ENCODE measurements around the gene KANK4.

KANK4 gene

GRCh38 chr1:62336995-62337705 is 17.9 kb upstream of the KANK4 start:
- no peak for DNase-seq (ENCODE audit: low read depth in 2 of 2)

GRCh38 chr1:62336638-62336994 is 17.4 kb upstream of the KANK4 start:
- no peak for DNase-seq (ENCODE audit: low read depth in 2 of 2)

GRCh38 chr1:62335656-62336055 is 16.4 kb upstream of the KANK4 start:
- no peak for DNase-seq (ENCODE audit: low read depth in 2 of 2)

GRCh38 chr1:62334434-62334985 is 15.3 kb upstream of the KANK4 start:
- no peak for DNase-seq (ENCODE audit: low read depth in 2 of 2)

- DNase-seq (ENCODE audit: low read depth in 2 of 2) = no peak
Observed at GRCh38 chr1:62333441-62333840, 14.2 kb upstream of the KANK4 start.

- DNase-seq (ENCODE audit: low read depth in 2 of 2) = no peak
Observed at GRCh38 chr1:62327360-62328055, 8.3 kb upstream of the KANK4 start.

- no peak for DNase-seq (ENCODE audit: low read depth in 2 of 2)
Observed at GRCh38 chr1:62325681-62326080, 6.4 kb upstream of the KANK4 start.

GRCh38 chr1:62325081-62325480 is 5.8 kb upstream of the KANK4 start:
- no peak for DNase-seq (ENCODE audit: low read depth in 2 of 2)

GRCh38 chr1:62321446-62321845 is 2.2 kb upstream of the KANK4 start:
- DNase-seq (ENCODE audit: low read depth in 2 of 2) = no peak

GRCh38 chr1:62318320-62318755 is 896 bp downstream of the KANK4 start:
- no peak for DNase-seq (ENCODE audit: low read depth in 2 of 2)

GRCh38 chr1:62317021-62317768 is 2.0 kb downstream of the KANK4 start:
- no peak for DNase-seq (ENCODE audit: low read depth in 2 of 2)

GRCh38 chr1:62316135-62316534 is 3.1 kb downstream of the KANK4 start:
- no peak for DNase-seq (ENCODE audit: low read depth in 2 of 2)

GRCh38 chr1:62315387-62315786 is 3.8 kb downstream of the KANK4 start:
- no peak for DNase-seq (ENCODE audit: low read depth in 2 of 2)

GRCh38 chr1:62314454-62315350 is 4.5 kb downstream of the KANK4 start:
- DNase-seq (ENCODE audit: low read depth in 2 of 2) = no peak

- no peak for DNase-seq (ENCODE audit: low read depth in 2 of 2)
Observed at GRCh38 chr1:62312698-62313097, 6.5 kb downstream of the KANK4 start.

GRCh38 chr1:62311473-62311943 is 7.7 kb downstream of the KANK4 start:
- DNase-seq (ENCODE audit: low read depth in 2 of 2) = no peak

- no peak for DNase-seq (ENCODE audit: low read depth in 2 of 2)
Observed at GRCh38 chr1:62309906-62310305, 9.3 kb downstream of the KANK4 start.

- DNase-seq (ENCODE audit: low read depth in 2 of 2) = no peak
Observed at GRCh38 chr1:62308606-62309005, 10.6 kb downstream of the KANK4 start.

- DNase-seq (ENCODE audit: low read depth in 2 of 2) = no peak
Observed at GRCh38 chr1:62307895-62308492, 11.2 kb downstream of the KANK4 start.

GRCh38 chr1:62307446-62307845 is 11.8 kb downstream of the KANK4 start:
- DNase-seq (ENCODE audit: low read depth in 2 of 2) = no peak

GRCh38 chr1:62306065-62306464 is 13.2 kb downstream of the KANK4 start:
- no peak for DNase-seq (ENCODE audit: low read depth in 2 of 2)

Measured in stimulated activated CD4-positive, alpha-beta T cell treated with anti-CD3 and anti-CD28 coated beads, Interleukin-4, amount 100 ng/mL, for 48 hours (primary cell).